Measurements from ENCODE around the gene ENPP1.

- no peak for TF ChIP-seq MXI1 (IDR thresholded peaks at IDR 0.05; ENCODE audit: low read depth, low read length)
- no peak for TF ChIP-seq REST (IDR thresholded peaks at IDR 0.05; ENCODE audit: low read depth, low read length)
- TF ChIP-seq GABPA (IDR thresholded peaks at IDR 0.05; ENCODE audit: low read depth), result no peak
- no peak for TF ChIP-seq MAX (IDR thresholded peaks at IDR 0.05; ENCODE audit: low read depth)
Measured at GRCh38 chr6:131918650-131919355, 111.0 kb downstream of the ENPP1 start.

All from SK-N-SH (cell line).